ENCODE measurements around the gene ADAMTS2.

DNA sequence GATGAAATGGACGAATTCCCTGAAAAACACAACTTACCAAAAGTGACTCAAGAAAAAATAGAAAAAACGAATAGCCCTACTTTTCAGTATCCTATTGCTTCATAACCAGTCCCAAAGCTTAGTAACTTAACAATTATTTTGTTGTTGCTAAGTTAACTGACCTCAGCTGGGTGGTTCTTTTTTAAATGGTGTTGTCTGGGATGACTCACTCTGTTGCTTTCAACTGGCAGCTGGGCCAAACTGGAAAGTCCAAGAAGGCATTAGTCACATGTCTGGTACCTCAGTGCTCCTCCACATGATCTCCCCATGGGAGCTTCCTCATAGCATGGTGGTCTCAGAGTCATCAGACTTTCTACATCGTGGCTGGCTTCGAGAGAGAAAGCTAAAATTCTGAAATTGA, 47.8 kb upstream of the ADAMTS2 start:
- TF ChIP-seq TCF12 (IDR thresholded peaks at IDR 0.05; ENCODE audit: low read depth) = no peak
- TF ChIP-seq TAF1 (IDR thresholded peaks at IDR 0.05; ENCODE audit: low read depth) = no peak
- no peak for TF ChIP-seq CREB1 (IDR thresholded peaks at IDR 0.05; ENCODE audit: low read depth)
- TF ChIP-seq YY1 (IDR thresholded peaks at IDR 0.05; ENCODE audit: low read depth) = no peak
- no peak for TF ChIP-seq EP300 (IDR thresholded peaks at IDR 0.05; ENCODE audit: borderline replicate concordance)
- no peak for TF ChIP-seq CEBPB (IDR thresholded peaks at IDR 0.05)
- no peak for TF ChIP-seq TEAD4 (IDR thresholded peaks at IDR 0.05)
- no peak for TF ChIP-seq ZBTB7A (IDR thresholded peaks at IDR 0.05; ENCODE audit: low read depth)
- TF ChIP-seq, protein P1, sequence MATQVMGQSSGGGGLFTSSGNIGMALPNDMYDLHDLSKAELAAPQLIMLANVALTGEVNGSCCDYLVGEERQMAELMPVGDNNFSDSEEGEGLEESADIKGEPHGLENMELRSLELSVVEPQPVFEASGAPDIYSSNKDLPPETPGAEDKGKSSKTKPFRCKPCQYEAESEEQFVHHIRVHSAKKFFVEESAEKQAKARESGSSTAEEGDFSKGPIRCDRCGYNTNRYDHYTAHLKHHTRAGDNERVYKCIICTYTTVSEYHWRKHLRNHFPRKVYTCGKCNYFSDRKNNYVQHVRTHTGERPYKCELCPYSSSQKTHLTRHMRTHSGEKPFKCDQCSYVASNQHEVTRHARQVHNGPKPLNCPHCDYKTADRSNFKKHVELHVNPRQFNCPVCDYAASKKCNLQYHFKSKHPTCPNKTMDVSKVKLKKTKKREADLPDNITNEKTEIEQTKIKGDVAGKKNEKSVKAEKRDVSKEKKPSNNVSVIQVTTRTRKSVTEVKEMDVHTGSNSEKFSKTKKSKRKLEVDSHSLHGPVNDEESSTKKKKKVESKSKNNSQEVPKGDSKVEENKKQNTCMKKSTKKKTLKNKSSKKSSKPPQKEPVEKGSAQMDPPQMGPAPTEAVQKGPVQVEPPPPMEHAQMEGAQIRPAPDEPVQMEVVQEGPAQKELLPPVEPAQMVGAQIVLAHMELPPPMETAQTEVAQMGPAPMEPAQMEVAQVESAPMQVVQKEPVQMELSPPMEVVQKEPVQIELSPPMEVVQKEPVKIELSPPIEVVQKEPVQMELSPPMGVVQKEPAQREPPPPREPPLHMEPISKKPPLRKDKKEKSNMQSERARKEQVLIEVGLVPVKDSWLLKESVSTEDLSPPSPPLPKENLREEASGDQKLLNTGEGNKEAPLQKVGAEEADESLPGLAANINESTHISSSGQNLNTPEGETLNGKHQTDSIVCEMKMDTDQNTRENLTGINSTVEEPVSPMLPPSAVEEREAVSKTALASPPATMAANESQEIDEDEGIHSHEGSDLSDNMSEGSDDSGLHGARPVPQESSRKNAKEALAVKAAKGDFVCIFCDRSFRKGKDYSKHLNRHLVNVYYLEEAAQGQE (IDR thresholded peaks at IDR 0.05; ENCODE audit: low read depth) = no peak
- TF ChIP-seq NFIC (IDR thresholded peaks at IDR 0.05) = no peak
- TF ChIP-seq EGR1 (IDR thresholded peaks at IDR 0.05) = no peak
